ENCODE measurements around the gene FOLR2.
"Not testable (repeated sequence)": the region's sequence is repeated elsewhere in the genome, so short reads cannot be mapped to it uniquely, and the experiment has no call there.

FOLR2 gene

GRCh38 chr11:72240461-72241290 lies 24.1 kb downstream of the FOLR2 start:
- no peak for DNase-seq (ENCODE audit: low read depth in 1 of 2, low spot score in 1 of 2)

DNA sequence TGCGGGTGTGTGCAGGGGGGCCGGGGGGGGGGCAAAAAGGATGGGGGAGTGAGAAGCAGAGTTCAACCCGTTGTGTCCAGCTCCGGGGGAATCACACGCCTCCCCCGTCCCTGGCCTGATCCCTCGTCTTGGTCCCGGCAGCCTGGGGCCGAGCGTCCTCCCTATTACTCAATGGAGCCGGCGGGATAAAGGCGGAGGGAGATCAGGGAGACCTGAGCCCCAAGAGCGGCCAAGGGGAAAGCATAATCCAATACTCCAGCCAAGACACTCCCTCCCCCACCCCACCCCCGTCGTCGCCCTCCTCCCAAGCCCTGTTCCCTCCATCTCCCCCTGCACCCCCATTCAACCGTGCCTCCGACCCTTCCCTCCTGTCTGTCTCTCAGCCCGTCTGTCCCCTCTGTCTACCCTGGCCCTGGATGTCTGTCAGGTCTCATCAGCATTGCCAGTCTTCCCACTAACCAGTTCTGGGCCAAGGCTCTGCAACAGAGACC lies 24.7 kb downstream of the FOLR2 start:
- no peak for DNase-seq (ENCODE audit: low read depth in 1 of 2, low spot score in 1 of 2)

DNA sequence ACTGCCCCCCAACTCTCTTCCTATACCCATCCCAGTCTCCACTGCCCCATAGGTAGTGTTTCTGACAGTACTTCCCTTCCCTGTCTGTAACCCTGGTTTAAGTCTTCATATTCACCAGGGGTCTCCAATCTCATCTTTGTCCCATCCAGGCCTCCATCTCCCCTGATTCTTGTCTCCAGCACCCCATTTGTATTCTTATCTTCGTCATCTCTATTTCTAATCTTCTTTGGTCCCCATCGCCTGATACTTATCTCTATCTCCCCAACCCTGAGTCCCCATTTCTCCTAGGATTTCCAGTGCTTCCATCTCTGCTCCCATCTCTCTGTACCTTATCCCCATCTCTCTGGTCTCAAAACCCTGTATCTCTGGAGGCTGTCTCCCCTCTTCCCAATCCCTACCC lies 25.5 kb downstream of the FOLR2 start:
- no peak for DNase-seq (ENCODE audit: low read depth in 1 of 2, low spot score in 1 of 2)

- no peak for DNase-seq (ENCODE audit: low read depth in 1 of 2, low spot score in 1 of 2)
Measured at GRCh38 chr11:72243173-72244059, 26.8 kb downstream of the FOLR2 start.

DNA sequence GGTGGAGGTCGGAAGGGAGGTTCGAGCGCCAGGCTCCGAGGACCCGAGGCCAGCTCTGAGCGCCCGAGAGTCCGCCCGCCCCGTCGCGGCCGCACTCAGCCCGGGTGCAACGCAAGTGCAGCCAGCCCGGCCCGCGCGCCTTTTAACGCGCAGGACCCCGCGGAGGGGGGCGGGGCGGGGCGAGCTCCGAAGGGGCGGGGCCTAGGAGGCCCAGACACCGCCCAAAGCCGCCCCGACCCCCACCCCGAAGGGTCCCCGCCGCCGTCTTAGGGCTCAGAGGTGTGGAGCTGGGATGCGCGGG lies 27.4 kb downstream of the FOLR2 start, which contains the start of gene PHOX2A:
Gene PHOX2A (minus strand): TSS at position 117 of the 301 bp plus-strand sequence. CDS start 172 bp downstream, outside the sequence.
- no peak for DNase-seq (ENCODE audit: low read depth in 1 of 2, low spot score in 1 of 2)

DNA sequence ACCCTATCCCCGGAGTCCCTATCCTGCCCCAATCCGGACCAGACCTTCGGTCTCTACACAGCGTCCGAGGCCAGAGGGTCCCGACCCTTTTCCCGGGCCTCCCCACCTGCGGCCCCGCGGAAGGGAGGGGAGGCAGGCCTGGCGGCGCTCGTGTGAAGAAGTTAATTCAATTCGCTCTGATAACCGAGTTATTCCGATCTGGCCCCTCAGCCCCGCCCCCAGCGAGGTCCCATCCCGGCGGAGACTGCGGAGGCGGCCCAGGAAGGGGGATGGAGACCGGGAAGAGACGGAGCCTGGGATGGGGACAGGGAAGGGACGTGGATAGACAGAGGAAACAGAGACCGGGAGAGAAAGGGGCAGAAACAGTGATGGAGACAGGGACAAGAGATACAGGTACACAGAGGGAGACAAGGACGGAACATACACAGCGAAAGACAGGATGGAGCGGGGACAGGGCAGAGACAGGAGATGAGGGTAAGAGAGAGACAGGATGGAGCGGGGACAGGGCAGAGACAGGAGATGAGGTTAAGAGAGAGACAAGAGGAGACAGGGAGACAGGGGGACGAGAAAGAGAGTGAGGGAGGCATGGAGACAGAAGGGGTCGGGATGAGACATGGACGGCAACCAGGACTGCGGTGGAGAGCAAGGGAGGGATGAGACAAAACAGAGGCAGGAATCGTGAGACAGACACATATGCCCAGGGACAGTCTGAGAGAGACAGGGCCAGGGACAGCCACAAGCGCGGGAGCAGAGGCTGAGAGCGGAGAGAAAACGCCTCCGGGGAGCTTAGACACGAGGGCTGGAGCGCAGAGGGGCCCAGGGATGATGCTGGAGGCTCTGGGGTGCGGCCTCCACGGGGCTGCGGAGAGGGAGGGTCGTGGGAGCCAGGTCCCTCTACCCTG lies 28.0 kb downstream of the FOLR2 start:
- DNase-seq (ENCODE audit: low read depth in 1 of 2, low spot score in 1 of 2) = no peak

DNA sequence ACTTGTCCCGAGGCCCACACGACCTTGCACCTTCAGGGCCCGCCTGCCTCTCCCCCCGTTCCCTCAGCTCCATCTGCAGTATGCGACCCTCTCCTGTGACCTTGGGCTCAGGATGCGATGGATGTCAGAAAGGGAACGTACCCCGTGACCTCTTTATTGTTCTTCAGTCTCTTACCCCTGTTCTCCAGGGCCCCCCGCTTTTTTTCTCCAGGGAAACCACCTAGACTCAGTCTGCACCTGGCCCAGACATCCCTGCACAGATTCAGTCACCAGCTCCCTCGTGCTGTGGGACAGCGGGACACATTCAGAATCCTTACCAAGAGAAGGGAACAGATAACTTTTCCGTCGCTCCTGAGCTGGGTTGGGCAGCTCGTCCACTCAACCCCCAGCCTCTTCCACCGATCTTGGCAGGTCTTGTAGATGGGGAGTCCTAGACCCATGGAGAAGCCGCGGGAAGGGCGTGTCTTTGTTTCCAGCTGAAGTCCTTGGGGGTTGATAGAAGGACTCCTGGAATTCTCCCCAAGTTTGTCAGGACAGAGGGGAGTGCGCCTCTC lies 28.7 kb downstream of the FOLR2 start:
- no peak for DNase-seq (ENCODE audit: low read depth in 1 of 2, low spot score in 1 of 2)

DNA sequence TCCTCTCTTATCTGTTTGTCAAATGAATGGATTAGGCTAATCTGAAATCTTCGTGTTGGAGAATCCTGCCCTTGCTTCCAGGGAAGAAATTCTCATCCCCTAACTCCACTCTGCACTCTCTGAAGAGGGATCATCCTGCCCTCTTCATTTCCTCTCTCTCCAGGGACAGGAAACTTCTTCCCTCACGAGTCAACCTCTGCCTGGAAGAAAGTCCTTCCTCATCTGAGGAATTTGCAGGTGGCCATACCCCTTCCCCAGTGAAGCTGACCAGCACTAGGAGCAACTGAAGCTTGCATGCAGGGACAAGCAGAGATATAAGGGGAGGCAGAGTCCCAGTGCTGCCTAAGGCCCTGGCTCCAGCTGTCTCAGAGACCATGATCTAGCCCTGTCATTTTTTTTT lies 31.0 kb downstream of the FOLR2 start:
- no peak for DNase-seq (ENCODE audit: low read depth in 1 of 2, low spot score in 1 of 2)

DNA sequence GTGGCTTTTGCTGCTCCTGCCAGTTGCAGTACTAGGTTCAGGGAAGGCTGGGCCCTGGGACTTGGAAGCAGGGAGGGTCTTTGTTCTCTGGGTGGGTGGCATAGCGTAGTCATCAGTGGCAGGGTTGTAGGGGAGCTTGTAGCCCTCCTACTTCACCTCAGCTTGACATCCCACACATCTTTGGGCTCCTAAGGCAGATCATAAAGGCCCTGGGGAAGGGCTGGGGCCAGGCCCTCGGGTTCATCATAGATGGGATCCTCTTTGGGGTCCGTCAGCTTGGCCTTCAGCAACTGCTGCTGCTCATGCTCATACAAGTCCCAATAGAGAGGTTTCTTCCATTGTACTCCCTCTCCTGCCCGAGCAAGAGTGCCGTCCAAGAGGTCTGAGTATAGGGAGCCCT lies 33.4 kb downstream of the FOLR2 start:
- no peak for DNase-seq (ENCODE audit: low read depth in 1 of 2, low spot score in 1 of 2)

DNA sequence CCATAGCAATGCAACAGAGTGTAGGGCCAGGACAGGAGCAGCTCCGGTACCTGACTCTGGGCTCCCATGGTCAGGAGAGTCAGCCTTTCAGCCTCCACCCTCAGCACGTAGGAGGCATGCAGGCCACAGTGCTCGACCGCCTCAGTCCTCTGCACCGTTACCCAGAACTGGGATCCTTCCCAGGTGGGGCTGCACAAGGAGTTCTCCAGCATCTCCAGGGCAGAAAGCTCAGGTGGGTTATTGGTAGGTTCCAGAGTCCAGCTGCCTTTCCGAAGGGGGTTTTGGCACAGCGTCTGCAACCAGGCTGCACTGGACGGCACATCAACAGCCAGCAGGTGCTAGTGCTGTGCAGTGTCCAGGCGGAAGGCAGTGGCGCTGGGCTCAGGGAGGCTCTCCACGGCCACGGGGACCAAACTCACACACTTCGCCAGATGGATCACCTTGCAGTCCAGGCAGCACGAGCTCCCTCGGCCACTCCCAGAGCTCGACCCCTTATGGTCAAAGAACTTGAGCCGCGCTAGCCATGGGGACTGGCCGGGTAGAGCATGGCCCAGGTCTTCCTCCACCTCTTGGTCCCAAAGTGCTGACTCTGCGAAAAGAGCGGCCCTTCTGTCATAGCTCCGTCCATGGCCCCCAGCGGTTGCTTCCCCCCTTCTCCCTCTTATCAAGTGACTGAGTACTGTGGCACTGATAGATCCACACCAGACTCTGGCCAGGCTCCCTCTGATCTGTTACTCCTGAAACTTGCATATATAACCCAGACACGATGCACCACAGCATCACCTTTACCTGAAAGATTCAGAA lies 34.3 kb downstream of the FOLR2 start:
- DNase-seq (ENCODE audit: low read depth in 1 of 2, low spot score in 1 of 2) = no peak

DNA sequence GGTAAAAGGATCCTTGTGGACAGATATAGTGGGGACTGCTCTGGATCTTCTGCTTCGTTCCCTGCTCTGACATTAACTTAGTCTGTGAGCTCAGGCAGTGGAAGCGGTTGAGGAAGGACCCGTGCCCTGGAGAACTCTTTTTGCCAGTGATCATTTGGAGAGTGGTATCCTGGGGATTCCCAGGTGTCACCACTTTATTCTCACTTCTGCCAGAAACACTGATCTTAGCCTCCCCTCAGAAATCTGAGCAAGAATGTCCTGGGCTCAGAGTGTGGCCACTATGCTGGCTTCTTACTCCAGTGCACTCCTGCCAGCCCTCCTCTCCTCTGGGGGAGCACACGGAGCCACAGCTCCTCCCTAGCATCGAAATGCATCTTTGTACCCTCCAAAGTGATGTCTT lies 35.0 kb downstream of the FOLR2 start:
- DNase-seq (ENCODE audit: low read depth in 1 of 2, low spot score in 1 of 2) = no peak

- DNase-seq (ENCODE audit: low read depth in 1 of 2, low spot score in 1 of 2) = no peak
Measured at GRCh38 chr11:72253392-72253791, 36.8 kb downstream of the FOLR2 start.

GRCh38 chr11:72254299-72254993 lies 37.9 kb downstream of the FOLR2 start:
- DNase-seq (ENCODE audit: low read depth in 1 of 2, low spot score in 1 of 2) = no peak

DNA sequence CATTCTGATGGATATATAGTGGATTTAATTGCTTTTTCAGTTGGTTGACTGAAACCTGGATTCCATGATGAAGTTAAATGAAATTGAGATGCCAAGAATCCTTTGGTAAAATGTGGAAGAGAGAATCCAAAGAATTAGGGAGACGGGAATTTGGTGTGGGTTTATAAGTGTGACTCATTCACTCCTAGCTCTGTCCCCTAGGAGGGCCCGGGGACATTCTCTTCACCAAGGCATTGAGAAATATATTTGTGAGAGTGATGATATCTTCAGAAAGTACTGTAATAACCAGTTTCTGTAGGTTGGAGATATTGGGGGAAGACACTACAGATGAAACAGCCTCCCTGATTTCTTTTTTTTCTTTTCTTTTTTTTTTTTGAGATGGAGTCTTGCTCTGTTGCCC lies 41.0 kb downstream of the FOLR2 start:
- DNase-seq (ENCODE audit: low read depth in 1 of 2, low spot score in 1 of 2) = no peak

- DNase-seq (ENCODE audit: low read depth in 1 of 2, low spot score in 1 of 2) = no peak
Measured at GRCh38 chr11:72259490-72259889, 42.9 kb downstream of the FOLR2 start.

DNA sequence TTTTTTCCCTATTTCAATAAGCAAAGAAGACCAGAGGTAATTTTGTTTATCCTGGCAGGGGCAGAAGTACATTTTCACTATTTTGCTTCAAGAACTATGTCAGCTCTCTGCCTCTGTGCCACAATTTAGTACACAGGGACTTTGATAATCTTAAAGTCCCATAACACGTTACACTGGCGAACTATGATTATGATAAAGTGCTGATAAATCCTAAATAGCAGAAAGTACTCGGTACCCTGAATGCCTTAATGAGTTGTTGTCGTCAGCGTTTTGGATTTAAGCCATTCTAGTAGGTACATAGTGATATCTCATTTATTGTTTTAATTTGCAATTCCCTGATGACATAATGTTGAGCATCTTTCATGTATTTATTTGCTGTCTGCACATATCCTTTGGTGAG lies 44.0 kb downstream of the FOLR2 start:
- no peak for DNase-seq (ENCODE audit: low read depth in 1 of 2, low spot score in 1 of 2)

GRCh38 chr11:72263361-72263760 lies 46.8 kb downstream of the FOLR2 start:
- DNase-seq (ENCODE audit: low read depth in 1 of 2, low spot score in 1 of 2) = no peak

DNA sequence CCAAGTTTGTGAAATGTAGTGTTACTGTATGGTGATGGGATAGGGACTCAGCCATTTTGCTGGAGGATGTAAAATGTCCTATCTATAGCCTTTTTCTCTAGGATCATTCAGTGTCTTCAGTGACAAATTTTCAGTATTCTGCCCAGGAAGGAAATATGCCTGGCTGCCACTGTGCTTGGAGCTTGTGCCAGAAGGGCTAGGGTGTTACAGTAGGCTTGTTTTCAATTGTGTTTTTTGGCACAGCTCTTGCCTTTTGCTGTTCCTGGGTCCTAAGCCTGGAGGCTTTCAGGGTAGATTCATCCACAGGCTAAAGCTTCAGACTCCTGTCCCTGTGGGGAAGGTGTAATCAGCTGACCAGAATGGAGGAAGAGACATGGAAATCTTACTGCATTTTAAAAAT lies 49.4 kb downstream of the FOLR2 start:
- DNase-seq (ENCODE audit: low read depth in 1 of 2, low spot score in 1 of 2) = no peak

- not testable (repeated sequence) for DNase-seq (ENCODE audit: low read depth in 1 of 2, low spot score in 1 of 2)
Measured at GRCh38 chr11:72266960-72267359, 50.4 kb downstream of the FOLR2 start.

Data from stimulated activated CD4-positive, alpha-beta T cell treated with anti-CD3 and anti-CD28 coated beads, Interleukin-15, amount 100 ng/mL, for 1 hour (primary cell).